Measurements from ENCODE around the gene PISD.

The PISD gene

DNA sequence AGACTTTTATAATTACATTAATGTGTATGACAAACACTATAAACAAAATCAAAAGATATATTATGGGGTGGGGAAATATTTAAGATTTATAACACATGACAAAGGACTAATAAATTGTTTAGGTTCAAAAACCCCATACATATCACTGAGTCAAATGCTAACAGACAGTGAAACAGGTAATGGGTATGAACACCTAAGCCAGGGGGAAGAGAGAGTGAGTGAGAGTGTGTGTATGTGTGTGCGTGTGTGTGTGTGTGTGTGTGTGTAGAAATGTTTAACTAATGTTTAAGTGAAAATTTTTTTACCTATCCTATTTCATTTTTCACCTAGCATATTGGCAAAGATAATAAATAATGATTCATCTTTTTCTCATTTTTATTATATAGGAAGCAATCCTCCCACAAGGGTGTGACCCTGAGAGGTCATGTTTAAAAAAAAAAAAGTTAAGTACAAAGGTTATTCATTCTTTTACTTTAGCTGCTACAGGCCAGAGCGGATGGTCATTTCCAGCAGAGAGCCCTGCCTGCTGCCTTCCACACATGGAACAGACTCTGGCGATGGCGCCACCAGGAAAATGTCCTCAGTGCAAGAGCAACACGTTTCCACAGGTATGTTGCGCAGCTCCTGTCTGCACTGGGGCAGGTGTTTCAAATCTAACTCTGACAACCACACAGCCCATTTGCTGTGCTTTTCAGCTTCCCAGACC is 72.9 kb downstream of the PISD start:
- no peak for FAIRE-seq
- TF ChIP-seq CTCF (IDR thresholded peaks at IDR 0.05; ENCODE audit: insufficient read depth, missing control alignments): no peak
- no peak for DNase-seq (ENCODE audit: insufficient read length, low spot score)

- no peak for FAIRE-seq
- no peak for TF ChIP-seq CTCF (IDR thresholded peaks at IDR 0.05; ENCODE audit: insufficient read depth, missing control alignments)
- no peak for DNase-seq (ENCODE audit: insufficient read length, low spot score)
Observed at GRCh38 chr22:31586137-31586920, 75.7 kb downstream of the PISD start.

GRCh38 chr22:31585161-31585859 is 76.7 kb downstream of the PISD start:
- DNase-seq (ENCODE audit: insufficient read length, low spot score) (no peak), FAIRE-seq (no peak)
- TF ChIP-seq CTCF (IDR thresholded peaks at IDR 0.05; ENCODE audit: insufficient read depth, missing control alignments): no peak

GRCh38 chr22:31584804-31585160 is 77.2 kb downstream of the PISD start:
- FAIRE-seq (no peak), DNase-seq (ENCODE audit: insufficient read length, low spot score) (no peak)
- TF ChIP-seq CTCF (IDR thresholded peaks at IDR 0.05; ENCODE audit: insufficient read depth, missing control alignments): no peak

DNA sequence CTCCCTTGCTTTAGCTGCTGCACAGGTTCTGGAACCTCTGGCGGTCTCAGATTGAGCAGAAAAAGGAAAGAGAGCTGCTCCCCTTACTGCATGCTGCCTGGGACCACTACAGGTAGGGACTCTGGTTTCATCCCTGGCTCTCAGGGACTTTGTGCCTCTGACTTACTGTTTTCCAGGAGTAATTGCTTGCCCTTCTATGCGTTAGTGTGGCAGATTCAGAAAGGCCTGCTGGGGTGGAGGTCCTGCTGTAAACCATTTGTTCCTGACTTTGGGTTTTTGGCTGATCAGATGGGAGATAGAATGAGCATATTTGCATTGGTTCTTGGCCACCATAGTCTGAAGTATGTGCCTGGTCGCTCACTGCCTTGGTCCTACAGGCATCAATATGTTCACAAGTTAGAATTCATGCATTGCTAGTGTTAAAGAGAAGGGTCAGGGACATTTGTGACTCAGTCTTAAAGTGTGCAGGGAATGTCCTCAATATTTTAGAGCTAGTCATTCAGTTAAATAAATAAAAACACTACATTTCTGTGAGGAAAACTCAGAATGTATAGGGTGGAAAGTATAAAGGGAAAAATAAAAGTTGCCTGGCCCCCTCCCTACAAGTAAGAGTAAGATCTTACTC is 78.0 kb downstream of the PISD start:
- DNase-seq (ENCODE audit: insufficient read length, low spot score): no peak
- FAIRE-seq: no peak
- TF ChIP-seq CTCF (IDR thresholded peaks at IDR 0.05; ENCODE audit: insufficient read depth, missing control alignments): no peak

DNA sequence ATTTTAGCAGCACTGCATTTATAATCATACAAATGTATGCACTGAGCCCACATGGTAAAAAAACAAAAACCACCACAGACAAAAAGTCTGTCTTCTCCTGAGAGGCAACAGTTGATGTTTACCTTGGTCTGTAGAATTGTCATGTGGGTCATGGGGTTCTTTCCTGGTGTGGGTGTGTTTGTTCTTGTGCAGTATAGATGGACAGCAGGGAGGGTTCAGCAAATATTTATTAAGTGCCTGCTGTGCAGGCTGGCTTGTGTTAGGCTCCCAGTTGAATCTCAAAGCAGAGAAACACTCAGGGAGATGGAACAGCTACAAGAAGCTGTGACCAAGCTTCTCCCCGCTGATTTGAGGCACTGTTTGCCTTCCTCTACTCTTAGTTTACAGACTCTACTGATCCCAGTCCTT is 82.2 kb downstream of the PISD start:
- no peak for DNase-seq (ENCODE audit: insufficient read length, low spot score)
- no peak for FAIRE-seq
- no peak for TF ChIP-seq CTCF (IDR thresholded peaks at IDR 0.05; ENCODE audit: insufficient read depth, missing control alignments)
